CD4-positive, alpha-beta T cell treated with Interleukin-10 for 1 hour (primary cell): ENCODE measurements around the gene TPD52L1.

ENCODE experiments used
- DNase-seq: peaks from one replicate; pipeline ENCODE4 v3.0.0-alpha.2; 2020

Gene TPD52L1

GRCh38 chr6:125183391-125183790 lies 29.8 kb downstream of the TPD52L1 start:
- no peak for DNase-seq

- DNase-seq: no peak
Observed at GRCh38 chr6:125188037-125188436, 34.5 kb downstream of the TPD52L1 start.

- no peak for DNase-seq
Observed at GRCh38 chr6:125188594-125189203, 35.1 kb downstream of the TPD52L1 start.

GRCh38 chr6:125189494-125189893 lies 35.9 kb downstream of the TPD52L1 start:
- DNase-seq: no peak

DNA sequence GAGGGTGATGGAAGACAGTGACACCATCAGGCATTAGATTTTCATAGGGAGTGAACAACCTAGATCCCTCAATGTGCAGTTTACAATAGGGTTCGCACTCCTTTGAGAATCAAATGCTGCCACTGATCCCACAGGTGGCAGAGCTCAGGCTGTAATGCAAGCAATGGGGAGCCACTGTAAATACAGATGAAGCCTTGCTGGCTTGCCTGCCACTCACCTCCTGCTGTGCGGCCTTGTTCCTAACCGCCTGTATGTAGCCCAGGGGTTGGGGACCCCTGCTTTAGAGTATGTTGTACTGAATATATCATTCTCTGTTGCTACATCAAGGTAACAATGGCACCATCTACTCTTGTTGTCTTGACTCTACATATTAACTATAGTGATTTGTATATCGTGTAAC lies 37.1 kb downstream of the TPD52L1 start:
- DNase-seq: no peak

DNA sequence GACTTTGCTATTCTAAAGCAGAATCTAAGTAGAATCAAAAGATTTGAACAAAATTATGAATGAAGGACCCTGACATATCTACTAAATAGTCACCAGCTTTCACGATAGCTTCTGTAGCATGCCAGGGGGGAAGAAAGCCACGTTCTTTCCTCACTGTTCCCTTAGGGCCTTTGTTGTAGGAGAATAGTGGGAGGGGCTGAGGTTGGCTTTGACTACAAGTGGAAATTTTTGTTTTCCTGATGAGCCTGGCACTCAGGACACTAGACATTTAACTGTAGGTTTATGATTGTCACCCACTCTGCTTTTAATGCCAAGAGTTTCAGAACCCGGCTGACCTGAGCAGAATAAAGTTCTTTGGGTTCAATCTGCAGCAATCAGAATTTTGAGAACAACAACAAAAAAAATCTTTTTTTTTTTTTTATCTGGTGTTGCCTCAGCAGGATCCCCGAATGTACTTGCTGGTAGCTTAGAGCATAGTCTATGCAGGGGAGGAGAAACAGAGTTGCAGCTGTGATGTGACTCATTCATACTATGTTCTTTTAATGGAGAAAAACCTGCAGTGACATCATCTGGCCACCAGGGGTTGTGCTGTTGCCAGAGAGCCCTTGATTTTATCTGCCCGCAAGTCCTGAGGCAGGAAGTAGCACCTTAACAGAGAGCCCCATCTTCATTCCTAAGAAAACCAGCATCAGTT lies 38.5 kb downstream of the TPD52L1 start:
- peak; percentile 64 for DNase-seq

GRCh38 chr6:125192610-125192930 lies 39.0 kb downstream of the TPD52L1 start:
- no peak for DNase-seq

DNA sequence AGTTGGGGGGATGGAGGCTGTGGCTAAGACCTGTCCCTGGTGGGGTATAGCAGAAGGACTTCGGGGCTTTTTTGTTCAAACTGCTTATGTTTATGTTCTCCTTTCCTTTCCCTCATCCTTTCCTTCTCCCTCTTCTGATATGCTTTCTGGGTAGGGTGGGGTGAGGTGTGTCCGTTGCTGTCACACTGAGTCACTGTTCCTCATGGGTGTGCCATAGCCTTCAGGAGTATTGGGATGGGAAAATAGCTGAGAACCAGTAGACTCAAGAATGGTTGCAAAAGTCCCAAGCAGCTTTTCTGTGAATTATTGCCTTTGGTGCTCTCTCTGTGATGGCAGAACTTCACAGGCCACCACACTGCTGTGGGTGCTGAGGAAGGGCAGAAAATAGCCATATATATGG lies 39.6 kb downstream of the TPD52L1 start:
- DNase-seq: no peak

DNA sequence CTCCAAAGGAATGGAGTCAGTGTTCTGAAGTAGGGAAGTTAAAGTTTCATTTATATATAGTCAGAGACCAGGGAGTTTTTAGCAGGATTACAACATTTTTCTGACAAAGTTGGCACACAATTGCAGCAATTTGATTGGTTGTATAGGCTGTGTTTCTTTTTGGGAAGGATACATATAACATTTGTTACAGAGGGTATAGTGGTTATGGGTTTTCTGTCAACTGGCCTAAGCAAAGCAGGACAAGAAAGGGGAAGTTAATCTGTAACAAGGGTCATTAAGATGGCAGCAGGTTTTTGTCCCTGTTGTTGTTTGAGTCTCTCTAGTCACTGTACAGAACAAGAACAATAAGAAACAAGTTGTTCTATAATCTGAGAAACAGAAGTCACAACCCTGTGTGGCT lies 41.4 kb downstream of the TPD52L1 start:
- DNase-seq: no peak

GRCh38 chr6:125195526-125195925 lies 42.0 kb downstream of the TPD52L1 start:
- DNase-seq: no peak

DNA sequence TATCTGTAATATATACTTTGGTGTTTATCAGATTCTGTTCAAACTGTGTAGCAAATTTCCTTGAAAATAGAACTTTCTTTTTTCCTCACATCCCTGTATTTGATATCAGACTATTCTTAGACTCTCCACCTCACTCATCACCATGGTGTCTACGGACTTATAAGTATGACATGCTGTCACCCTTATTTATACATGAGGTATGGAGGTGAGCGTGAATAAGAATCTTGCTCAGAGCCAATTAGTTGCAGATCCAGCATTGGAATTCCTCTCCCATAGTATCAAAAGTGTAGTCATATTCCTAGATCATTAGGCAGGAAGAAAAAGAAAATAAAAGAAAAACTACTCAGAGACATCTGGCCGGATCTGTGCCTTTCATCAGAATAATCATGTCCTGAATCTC lies 43.0 kb downstream of the TPD52L1 start:
- DNase-seq: no peak

- DNase-seq: no peak
Observed at GRCh38 chr6:125197795-125198269, 44.3 kb downstream of the TPD52L1 start.

- DNase-seq: no peak
Observed at GRCh38 chr6:125198398-125198937, 44.9 kb downstream of the TPD52L1 start.

DNA sequence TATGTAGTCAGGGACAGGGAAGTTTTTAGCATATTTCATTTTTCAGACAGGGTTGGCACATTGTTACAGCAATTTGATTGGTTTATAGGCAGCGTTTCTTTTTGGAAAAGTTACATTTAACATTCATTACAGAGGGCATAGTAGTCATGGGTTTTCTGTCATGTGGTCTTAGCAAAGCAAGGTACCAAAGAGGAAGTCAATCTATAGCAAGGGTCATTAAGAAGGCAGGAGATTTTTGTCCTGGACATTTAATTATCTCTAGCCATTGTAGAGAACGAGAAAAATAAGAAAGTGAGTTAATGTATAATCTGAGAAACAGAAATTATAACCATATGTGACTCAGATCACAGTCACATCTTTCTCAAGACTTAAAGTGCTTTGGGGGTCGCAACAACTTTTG lies 47.4 kb downstream of the TPD52L1 start:
- DNase-seq: no peak

DNA sequence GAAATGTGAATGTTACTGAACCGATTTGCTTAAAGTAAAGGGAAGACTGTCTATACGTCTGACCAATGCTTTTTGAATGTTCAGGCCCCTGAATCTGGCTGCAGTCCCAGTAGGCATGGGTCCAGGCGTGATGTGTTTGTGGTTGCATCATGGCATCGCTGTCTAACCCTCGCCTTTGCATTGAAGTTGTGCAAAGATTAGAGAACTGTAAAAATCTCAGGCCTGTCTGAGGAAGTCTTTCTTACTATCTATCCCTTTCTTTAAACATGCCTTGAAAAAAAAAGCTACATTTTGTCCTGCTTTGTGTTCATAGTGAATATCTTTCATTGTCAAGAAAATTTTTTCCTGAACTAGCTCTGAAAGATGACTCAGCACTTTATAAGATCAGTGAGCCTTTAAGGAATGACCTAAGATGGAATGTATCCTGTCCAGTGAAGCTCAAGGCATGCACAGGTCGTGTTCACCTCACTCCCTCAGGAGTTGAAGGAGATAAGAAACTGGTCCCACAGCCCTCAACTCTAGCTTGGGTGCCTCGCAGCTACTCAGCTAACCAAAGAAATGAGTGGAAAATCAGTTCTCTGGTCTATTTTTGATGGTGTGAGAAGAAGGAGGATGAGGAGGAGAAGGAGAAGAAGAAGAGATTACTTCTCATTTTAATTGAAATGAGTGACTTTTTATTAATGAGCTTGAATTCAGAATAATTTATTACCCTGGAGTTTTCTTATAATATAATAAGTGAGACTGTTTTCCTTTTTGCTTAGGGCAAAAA lies 48.6 kb downstream of the TPD52L1 start:
- no peak for DNase-seq

DNA sequence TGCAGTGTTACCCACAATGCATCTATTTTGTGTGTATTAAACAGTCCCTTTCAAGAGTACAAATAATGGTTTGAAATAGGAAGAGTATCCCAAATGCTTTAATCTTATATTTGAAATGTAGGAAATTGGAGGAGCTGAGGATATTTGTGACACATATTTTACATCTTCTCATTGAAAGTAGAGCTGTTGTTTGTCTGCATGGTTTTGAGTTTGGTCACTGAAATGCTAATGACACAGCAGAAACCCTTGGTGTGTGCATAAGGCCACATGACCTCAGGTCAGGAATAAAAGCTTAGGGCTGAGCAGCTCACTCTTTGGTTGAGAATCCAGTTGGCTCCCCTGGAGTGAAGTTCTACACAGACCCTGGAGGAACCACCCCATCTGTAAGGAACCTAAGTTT lies 49.8 kb downstream of the TPD52L1 start:
- no peak for DNase-seq

DNA sequence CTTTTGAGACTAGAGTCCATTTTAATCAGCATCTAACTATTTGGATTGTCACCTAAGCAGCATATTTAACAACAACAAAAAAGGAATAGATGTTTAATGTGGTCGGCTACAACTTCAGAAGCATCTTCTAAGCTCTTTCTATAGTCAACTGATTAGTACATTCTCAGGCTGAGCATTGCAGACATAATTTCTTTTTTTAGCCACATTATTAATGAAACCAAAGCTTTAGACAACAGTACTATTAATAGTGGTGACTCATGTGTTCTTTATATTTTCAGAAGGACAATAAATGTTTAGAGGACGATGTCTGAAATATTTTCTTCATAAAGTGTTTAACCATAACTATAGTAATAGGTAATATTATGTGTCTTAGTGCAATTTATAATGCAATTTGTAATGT lies 52.4 kb downstream of the TPD52L1 start:
- DNase-seq: no peak

DNA sequence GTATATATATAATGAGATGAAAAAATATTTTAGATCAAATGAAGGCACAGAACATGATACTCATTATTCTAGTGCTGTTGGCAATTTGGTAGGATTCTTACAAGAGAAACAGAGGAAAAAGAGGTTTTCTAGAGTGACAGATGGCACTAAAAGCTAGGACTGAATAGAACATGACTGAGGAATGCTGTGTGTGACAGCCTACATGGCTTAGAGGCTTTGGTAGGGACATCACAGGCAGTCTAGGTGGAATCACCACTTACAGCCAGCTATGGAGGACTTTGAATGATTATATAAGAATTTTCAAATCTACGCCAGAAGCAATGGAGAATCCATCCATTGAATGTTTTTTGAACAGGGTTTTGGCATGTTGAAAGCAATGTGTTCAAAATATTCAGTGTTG lies 52.8 kb downstream of the TPD52L1 start:
- no peak for DNase-seq

- DNase-seq: no peak
Observed at GRCh38 chr6:125207956-125208355, 54.4 kb downstream of the TPD52L1 start.

DNA sequence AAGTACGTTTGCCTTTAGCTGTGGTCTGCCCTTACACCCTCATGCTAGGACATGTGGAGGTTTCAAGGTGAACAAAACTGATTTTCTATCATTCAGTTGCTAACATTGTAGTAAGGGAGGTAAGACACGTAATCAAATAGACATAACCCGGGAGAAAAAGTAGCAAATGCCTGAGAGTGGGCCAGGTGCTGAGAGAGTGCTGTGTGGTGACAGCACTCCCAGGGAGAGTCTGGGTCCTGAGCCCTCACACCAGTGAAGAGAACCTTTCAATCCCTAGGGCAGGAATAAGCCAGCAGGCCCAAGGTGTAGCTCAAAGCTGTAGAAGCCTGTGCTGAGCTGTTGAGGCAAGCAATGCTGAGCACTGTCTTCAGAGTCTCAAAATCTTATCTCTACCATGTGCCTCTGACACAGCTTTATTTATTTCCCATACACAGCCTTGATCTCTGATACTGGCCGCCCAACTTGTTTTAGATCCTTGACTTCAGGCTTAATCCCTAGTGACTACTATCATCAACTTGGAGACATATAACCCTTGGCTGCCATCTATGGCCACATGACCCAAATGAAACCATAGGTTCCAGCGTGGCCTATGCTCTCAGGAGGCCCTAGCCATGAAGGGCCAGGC lies 55.2 kb downstream of the TPD52L1 start:
- DNase-seq: no peak

DNA sequence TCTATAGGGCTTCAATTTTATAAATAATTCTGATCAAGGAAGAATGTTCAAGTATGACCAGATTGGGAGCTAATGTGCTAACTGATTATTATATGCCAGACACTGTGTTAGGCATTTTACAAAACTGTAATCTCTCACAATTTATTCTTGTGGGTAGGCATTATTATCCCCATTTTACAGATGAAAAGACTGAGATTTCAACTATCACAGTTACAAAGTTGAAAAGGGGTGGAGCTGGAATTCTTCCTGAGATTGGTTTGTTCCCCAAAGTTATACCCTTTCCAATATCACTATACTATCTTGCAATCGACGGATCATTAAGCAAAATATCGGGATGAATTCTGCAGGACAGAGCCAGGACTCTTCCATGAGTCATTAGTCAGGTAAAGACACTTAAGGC lies 57.1 kb downstream of the TPD52L1 start:
- DNase-seq: no peak

GRCh38 chr6:125211352-125211751 lies 57.8 kb downstream of the TPD52L1 start:
- no peak for DNase-seq

- DNase-seq: no peak
Observed at GRCh38 chr6:125212377-125212776, 58.8 kb downstream of the TPD52L1 start.

DNA sequence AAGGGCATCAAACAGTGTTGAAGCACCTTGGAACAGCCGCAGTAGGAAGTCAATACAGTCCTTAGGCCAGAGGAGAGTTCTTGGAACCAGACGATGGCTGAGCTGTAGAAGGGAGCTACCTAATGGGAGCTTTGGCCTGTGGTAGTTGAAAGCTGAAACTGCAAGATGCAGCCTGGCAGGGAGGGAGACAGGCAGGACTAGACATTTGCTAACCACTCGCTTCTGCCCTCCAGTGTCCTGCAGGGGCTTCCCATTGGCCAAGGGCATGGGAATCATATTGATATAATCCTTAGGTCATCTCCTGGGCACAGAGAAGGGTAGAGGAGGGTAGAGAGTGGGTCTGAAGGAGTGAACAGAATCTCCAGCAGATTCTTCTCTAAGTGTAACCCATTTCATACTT lies 60.4 kb downstream of the TPD52L1 start:
- no peak for DNase-seq
